Prostate gland (tissue), 2 donors: ENCODE measurements around the gene TNIP1. TPM values are rescaled to one million over a fixed set of nuclear protein-coding genes. Genes with fewer than 3 reads are reported as not detected.
A peak's percentile ranks its signal among the peaks of the same experiment; 100 is the strongest.

ENCODE experiments used
- DNase-seq: peaks from one replicate; pipeline ENCODE4 v3.0.0-alpha.2; 2019; ENCODE audit warnings: low spot score
- H3K27ac ChIP-seq, 2 donors: fragments of 200-600 bp; sonication (generic); 2 replicates each; pipeline ENCODE4 v1.5.1; 2017 to 2019
- H3K27me3 ChIP-seq: fragments of 200-600 bp; sonication (generic); replicated peaks from 2 replicates; pipeline ENCODE4 v1.5.1; 2019; ENCODE audit not compliant: insufficient read depth
- H3K36me3 ChIP-seq, 2 donors: fragments of 200-600 bp; sonication (generic); 1 replicate in 1 of 2; 2 replicates in 1 of 2; pipeline versions ENCODE4 v1.5.1 to v1.8.1; 2017 to 2019
- H3K4me1 ChIP-seq: fragments of 200-600 bp; sonication (generic); replicated peaks from 2 replicates; pipeline ENCODE4 v1.5.1; 2019
- H3K4me3 ChIP-seq, 2 donors: fragments of 200-600 bp; sonication (generic); 2 replicates each; pipeline ENCODE4 v1.5.1; 2017 to 2019
- H3K9me3 ChIP-seq: fragments of 200-600 bp; sonication (generic); 2 replicates; pipeline ENCODE4 v1.5.1; 2017
- CTCF ChIP-seq, 4 experiments: fragments of 200-600 bp in 2 of 4; fragments of 450-650 bp in 2 of 4; sonication (generic) in 2 of 4; IDR thresholded peaks; 1 replicate in 3 of 4; 2 replicates in 1 of 4; pipeline ENCODE4 v1.5.1; 2016 to 2019; ENCODE audit warnings: antibody characterized with exemption in 4 of 4, mild to moderate bottlenecking in 2 of 4, moderate library complexity in 2 of 4
- POLR2A ChIP-seq: fragments of 450-650 bp; IDR thresholded peaks from one replicate; pipeline ENCODE4 v1.6.1; 2016; ENCODE audit warnings: antibody characterized with exemption, mild to moderate bottlenecking
- POLR2AphosphoS5 ChIP-seq: sonication (generic); formaldehyde crosslinking; IDR thresholded peaks from one replicate; pipeline ENCODE4 v1.6.1; 2017; ENCODE audit warnings: antibody characterized with exemption
- WGBS: methylation state at CpG from one replicate; pipeline ENCODE4 v1.1.5; 2018; 5-methylcytosine and 5-hydroxymethylcytosine counted together
- intact Hi-C: fragments of 100-400 bp; cut with DNase I; formaldehyde crosslinking; loops from one replicate; pipeline ENCODE4 v1.14.2; 2022
- total RNA-seq, 2 donors: library from RNA; depleted of rRNA; stranded (reverse); fragments of >200 nt; gene quantifications; one replicate each; pipeline ENCODE4 v1.1.0, GENCODE V29; 2016

Gene TNIP1
- total RNA-seq, 2 donors from 2014 or later: 61.9 to 81.6 TPM

- no peaks in the 10 kb centered on the region for H3K4me1 ChIP-seq
- DNase-seq: peak; percentile 62
- TF ChIP-seq POLR2AphosphoS5 (peak; percentile 41), POLR2A (no peak)
- 70% methylated on average over 3 of the region's 3 CpGs for WGBS
- H3K36me3 ChIP-seq: peaks cover 0 to 10% of the 10 kb centered on the region in 2 donors
- no peaks in the 10 kb centered on the region for H3K27me3 ChIP-seq
- no peak overlapping the region for H3K4me3 ChIP-seq
- H3K27ac ChIP-seq: peak overlapping the region in 1 of 2 donors; percentile 12
- intact Hi-C loops: loop anchor here (5.0 kb wide), 1 partner anchor 113 kb away; no protein-coding TSS in a partner anchor
- no peaks in the 10 kb centered on the region for H3K9me3 ChIP-seq
These were observed 26.1 kb downstream of the TNIP1 start for GRCh38 chr5:151054709-151055108.

DNA sequence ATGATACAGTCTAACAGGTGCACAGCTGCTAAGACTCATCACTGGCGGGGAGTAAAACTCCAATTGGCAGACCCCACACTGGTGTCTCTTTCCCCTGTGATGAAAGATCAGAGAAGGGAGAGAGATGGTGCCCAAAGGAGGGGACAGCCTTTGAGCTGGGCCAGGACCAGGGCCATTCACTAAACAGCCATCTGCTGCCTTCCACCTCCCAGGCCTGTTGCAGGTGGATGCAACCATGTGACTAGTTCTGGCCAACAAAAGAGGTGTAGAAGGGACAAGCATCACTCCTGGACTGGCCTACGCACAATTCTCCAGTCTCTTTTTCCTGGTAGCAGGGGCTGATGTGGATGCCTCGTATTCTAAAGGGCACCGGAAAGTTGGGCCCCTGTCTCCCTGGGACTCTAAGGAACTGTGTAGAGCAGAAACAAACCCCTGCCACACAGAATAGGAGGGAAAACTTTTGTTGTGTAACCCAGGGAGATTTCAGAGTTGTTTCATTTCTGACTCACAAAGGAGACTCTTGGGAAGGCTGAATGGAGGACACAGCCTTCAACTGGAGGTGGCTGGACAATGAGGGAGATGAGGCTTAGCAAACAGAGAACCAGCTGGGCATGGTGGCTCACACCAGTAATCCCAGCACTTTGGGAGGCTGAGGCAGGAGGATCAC lies 26.9 kb downstream of the TNIP1 start:
- Histone ChIP-seq H3K9me3 (no peaks in the 10 kb centered on the region), H3K27me3 (no peaks in the 10 kb centered on the region), H3K4me3 (no peak overlapping the region), H3K36me3 (peaks cover 4 to 17% of the 10 kb centered on the region in 2 donors), H3K27ac (no peak overlapping the region), H3K4me1 (no peaks in the 10 kb centered on the region)
- TF ChIP-seq POLR2AphosphoS5: no peak
- TF ChIP-seq POLR2A: no peak
- no peak for TF ChIP-seq CTCF (IDR thresholded peaks at IDR 0.05)
- no peak for DNase-seq
- WGBS: 94% methylated on average over 4 of the region's 4 CpGs
- intact Hi-C loops: loop anchor here (5.0 kb wide), 1 partner anchor 113 kb away; no protein-coding TSS in a partner anchor

- no peak overlapping the region for H3K4me3 ChIP-seq
- H3K36me3 ChIP-seq: peaks cover 4 to 17% of the 10 kb centered on the region in 2 donors
- no peak overlapping the region for H3K27ac ChIP-seq
- intact Hi-C loops: loop anchor here (5.0 kb wide), 1 partner anchor 114 kb away; no protein-coding TSS in a partner anchor
- WGBS: 79% methylated on average over 3 of the region's 3 CpGs
- no peaks in the 10 kb centered on the region for H3K9me3 ChIP-seq
- H3K4me1 ChIP-seq: no peaks in the 10 kb centered on the region
- no peak for DNase-seq
- TF ChIP-seq POLR2A (no peak), CTCF (IDR thresholded peaks at IDR 0.05) (no peak), POLR2AphosphoS5 (no peak)
- H3K27me3 ChIP-seq: no peaks in the 10 kb centered on the region
These were observed 28.0 kb downstream of the TNIP1 start for GRCh38 chr5:151052836-151053235.

DNA sequence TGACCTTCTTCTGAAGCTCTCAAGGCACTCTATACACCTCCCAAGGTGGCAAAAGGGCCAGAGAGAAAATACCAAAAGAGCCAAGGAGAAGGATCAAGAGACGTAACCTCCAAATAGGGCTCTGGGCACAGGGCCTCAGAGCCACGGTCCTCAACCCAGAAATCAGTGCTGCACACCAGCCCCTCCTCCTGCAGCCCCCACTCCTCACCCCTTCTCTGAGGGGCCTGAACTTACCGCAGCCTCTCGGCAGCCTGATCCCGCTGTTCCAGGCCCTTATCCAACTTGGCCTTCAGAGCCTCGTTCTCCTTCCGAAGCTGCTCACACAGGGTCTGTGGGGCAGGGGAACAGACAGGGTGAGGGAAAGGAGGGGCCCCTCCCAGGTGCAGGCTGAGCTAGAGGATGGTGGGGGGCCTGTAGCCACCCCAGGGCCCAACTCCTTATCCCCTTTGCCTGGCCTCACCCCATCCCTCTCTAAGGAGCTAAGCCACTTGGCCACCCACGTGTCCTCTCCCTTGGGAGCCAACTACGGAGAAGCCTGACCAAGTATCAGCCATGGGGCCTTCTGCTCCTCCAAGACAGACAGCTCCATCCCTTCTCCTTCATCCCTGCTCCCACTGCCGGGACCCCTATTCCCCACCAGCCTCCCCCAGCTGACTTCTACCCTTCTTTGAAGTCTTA lies 28.8 kb downstream of the TNIP1 start:
- Histone ChIP-seq H3K4me1 (no peaks in the 10 kb centered on the region), H3K4me3 (no peak overlapping the region), H3K36me3 (peaks cover 4 to 17% of the 10 kb centered on the region in 2 donors), H3K27me3 (no peaks in the 10 kb centered on the region), H3K9me3 (no peaks in the 10 kb centered on the region), H3K27ac (peak overlapping the region; percentile 10 to 12)
- DNase-seq: no peak
- no peak for TF ChIP-seq POLR2A
- no peak for TF ChIP-seq POLR2AphosphoS5
- TF ChIP-seq CTCF (IDR thresholded peaks at IDR 0.05): no peak
- 82% methylated on average over 10 of the region's 10 CpGs for WGBS
- intact Hi-C loops: loop anchor here (1.0 to 5.0 kb wide), 2 partner anchors 65 to 115 kb away; no protein-coding TSS in a partner anchor

GRCh38 chr5:151051066-151051930 lies 29.5 kb downstream of the TNIP1 start:
- WGBS: 67% methylated on average over 6 of the region's 6 CpGs
- H3K4me1 ChIP-seq: no peaks in the 10 kb centered on the region
- peak; percentile 68 for DNase-seq
- no peaks in the 10 kb centered on the region for H3K9me3 ChIP-seq
- intact Hi-C loops: loop anchor here (1.0 to 5.0 kb wide), 2 partner anchors 66 to 116 kb away; no protein-coding TSS in a partner anchor
- H3K27me3 ChIP-seq: no peaks in the 10 kb centered on the region
- H3K27ac ChIP-seq: no peak overlapping the region
- no peak overlapping the region for H3K4me3 ChIP-seq
- peaks cover 4 to 13% of the 10 kb centered on the region in 2 donors for H3K36me3 ChIP-seq
- TF ChIP-seq CTCF (IDR thresholded peaks at IDR 0.05) (peak; percentile 54 to 88 (median 79)), POLR2A (no peak), POLR2AphosphoS5 (peak; percentile 32)
